Hepatocyte (in vitro differentiated cells): ENCODE measurements around the gene LONP2. TPM values are rescaled to one million over a fixed set of nuclear protein-coding genes. Genes with fewer than 3 reads are reported as not detected.
A peak's percentile ranks its signal among the peaks of the same experiment; 100 is the strongest.

Source experiments
- DNase-seq: peaks from one replicate; pipeline ENCODE4 v3.0.0-alpha.2; 2016; ENCODE audit warnings: low spot score
- H2AFZ ChIP-seq: fragments of 200-600 bp; sonication (generic); 2 replicates; pipeline ENCODE4 v1.6.0; 2016; ENCODE audit warnings: antibody characterized with exemption, mild to moderate bottlenecking
- H3K27ac ChIP-seq: fragments of 200-600 bp; sonication (generic); 2 replicates; pipeline ENCODE4 v1.5.1; 2016; ENCODE audit warnings: mild to moderate bottlenecking
- H3K27me3 ChIP-seq: fragments of 200-600 bp; sonication (generic); 2 replicates; pipeline ENCODE4 v1.6.1; 2016
- H3K36me3 ChIP-seq: fragments of 200-600 bp; sonication (generic); replicated peaks from 2 replicates; pipeline ENCODE4 v1.5.1; 2016; ENCODE audit warnings: low read depth; ENCODE audit not compliant: insufficient read depth
- H3K4me1 ChIP-seq: fragments of 200-600 bp; sonication (generic); 2 replicates; pipeline ENCODE4 v1.5.1; 2016; ENCODE audit warnings: mild to moderate bottlenecking, moderate library complexity; ENCODE audit not compliant: insufficient read depth
- H3K4me2 ChIP-seq: fragments of 200-600 bp; sonication (generic); 2 replicates; pipeline ENCODE4 v1.6.0; 2016
- H3K4me3 ChIP-seq: fragments of 200-600 bp; sonication (generic); 2 replicates; pipeline ENCODE4 v1.5.1; 2016; ENCODE audit warnings: mild to moderate bottlenecking
- H3K79me2 ChIP-seq: fragments of 200-600 bp; sonication (generic); 2 replicates; pipeline ENCODE4 v1.6.0; 2017; ENCODE audit warnings: mild to moderate bottlenecking
- H3K9me2 ChIP-seq: fragments of 200-600 bp; sonication (generic); replicated peaks from 2 replicates; pipeline ENCODE4 v1.6.0; 2017; ENCODE audit warnings: mild to moderate bottlenecking; ENCODE audit not compliant: insufficient read depth
- H3K9me3 ChIP-seq: fragments of 200-600 bp; sonication (generic); 2 replicates; pipeline ENCODE4 v1.5.1; 2016; ENCODE audit warnings: low read depth, mild to moderate bottlenecking
- H4K20me1 ChIP-seq: fragments of 200-600 bp; sonication (generic); 2 replicates; pipeline ENCODE4 v1.6.0; 2016; ENCODE audit warnings: mild to moderate bottlenecking; ENCODE audit not compliant: insufficient read depth, poor library complexity, severe bottlenecking
- EZH2 ChIP-seq: fragments of 200-600 bp; sonication (generic); IDR thresholded peaks from 2 replicates; pipeline ENCODE4 v1.6.1; 2016; ENCODE audit warnings: antibody characterized with exemption, mild to moderate bottlenecking, borderline replicate concordance
- EZH2phosphoT487 ChIP-seq: fragments of 200-600 bp; sonication (generic); IDR thresholded peaks from one replicate; pipeline ENCODE4 v1.6.1; 2018; ENCODE audit warnings: antibody characterized with exemption, mild to moderate bottlenecking, low read depth, moderate library complexity; ENCODE audit not compliant: unreplicated experiment, severe bottlenecking
- WGBS: methylation state at CpG from one replicate; pipeline ENCODE4 v1.1.6; 2016; ENCODE audit warnings: low lambda C conversion rate; ENCODE audit errors: missing lambda C conversion rate; 5-methylcytosine and 5-hydroxymethylcytosine counted together
- polyA plus RNA-seq: library from polyadenylated mRNA; unstranded; fragments of >200 nt; fragmentation: Nextera tagmentation; extraction: Ambion mirVana; gene quantifications from 2 replicates; pipeline ENCODE4 v1.2.1, GENCODE V29; 2016
- total RNA-seq: library from RNA; depleted of rRNA; stranded (reverse); fragments of >200 nt; gene quantifications from 2 replicates; pipeline ENCODE4 v1.2.3, GENCODE V29; 2014
- TF ChIP-seq, protein P1 (sequence below): fragments of 200-600 bp; sonication (generic); IDR thresholded peaks from 2 replicates; pipeline ENCODE4 v1.5.1; 2016; ENCODE audit warnings: antibody characterized with exemption, mild to moderate bottlenecking; ENCODE audit not compliant: poor library complexity

Gene LONP2
- total and polyA plus RNA-seq, 2 experiments from 2014 or later = 30.1 to 56.8 TPM

DNA sequence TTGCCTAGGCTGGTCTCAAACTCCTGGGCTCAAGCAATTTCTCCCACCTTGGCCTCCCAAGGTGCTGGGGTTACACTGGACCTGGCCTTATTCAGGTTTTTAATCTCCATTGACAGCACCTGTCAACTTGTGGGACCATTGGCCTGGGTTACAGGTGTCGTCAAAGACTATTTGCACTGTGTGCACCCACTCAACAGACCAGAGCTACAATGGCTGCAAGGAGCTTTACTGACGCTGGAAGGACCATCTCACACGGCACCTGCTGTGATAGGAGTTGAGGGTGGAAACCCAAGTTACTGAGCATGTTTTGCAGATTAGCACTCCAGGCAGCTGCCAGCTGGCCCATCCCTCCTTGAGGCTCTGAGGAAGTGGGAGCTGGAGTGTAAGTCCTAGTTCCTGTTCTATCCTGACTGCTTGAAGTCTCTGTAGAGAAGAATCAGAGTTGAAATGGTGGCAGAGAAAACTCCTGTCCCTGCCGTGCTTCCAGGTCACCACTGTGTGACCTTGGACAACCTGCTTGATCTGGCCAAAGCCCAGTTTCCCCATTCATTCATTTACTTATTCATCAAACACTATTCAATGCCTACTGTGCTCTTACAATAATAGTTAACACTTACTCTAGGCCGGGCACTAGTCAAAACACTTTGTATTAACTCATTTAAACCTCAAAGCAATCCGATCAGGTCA, 42.4 kb upstream of the LONP2 start:
- H3K9me3 ChIP-seq = no peaks in the 10 kb centered on the region
- H3K27me3 ChIP-seq = no peaks in the 10 kb centered on the region
- H3K4me1 ChIP-seq = peaks cover 24% of the 10 kb centered on the region
- H3K4me2 ChIP-seq = no peak overlapping the region
- H3K9me2 ChIP-seq = no peaks in the 10 kb centered on the region
- no peaks in the 10 kb centered on the region for H3K36me3 ChIP-seq
- no peaks in the 10 kb centered on the region for H3K79me2 ChIP-seq
- H4K20me1 ChIP-seq = no peaks in the 10 kb centered on the region
- WGBS = 85% methylated on average over 6 of the region's 6 CpGs
- H3K27ac ChIP-seq = no peak overlapping the region
- DNase-seq = no peak
- H2AFZ ChIP-seq = no peak overlapping the region
- no peak overlapping the region for H3K4me3 ChIP-seq
- TF ChIP-seq, protein P1, sequence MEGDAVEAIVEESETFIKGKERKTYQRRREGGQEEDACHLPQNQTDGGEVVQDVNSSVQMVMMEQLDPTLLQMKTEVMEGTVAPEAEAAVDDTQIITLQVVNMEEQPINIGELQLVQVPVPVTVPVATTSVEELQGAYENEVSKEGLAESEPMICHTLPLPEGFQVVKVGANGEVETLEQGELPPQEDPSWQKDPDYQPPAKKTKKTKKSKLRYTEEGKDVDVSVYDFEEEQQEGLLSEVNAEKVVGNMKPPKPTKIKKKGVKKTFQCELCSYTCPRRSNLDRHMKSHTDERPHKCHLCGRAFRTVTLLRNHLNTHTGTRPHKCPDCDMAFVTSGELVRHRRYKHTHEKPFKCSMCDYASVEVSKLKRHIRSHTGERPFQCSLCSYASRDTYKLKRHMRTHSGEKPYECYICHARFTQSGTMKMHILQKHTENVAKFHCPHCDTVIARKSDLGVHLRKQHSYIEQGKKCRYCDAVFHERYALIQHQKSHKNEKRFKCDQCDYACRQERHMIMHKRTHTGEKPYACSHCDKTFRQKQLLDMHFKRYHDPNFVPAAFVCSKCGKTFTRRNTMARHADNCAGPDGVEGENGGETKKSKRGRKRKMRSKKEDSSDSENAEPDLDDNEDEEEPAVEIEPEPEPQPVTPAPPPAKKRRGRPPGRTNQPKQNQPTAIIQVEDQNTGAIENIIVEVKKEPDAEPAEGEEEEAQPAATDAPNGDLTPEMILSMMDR = no peak
- no peak for TF ChIP-seq EZH2
- no peak for TF ChIP-seq EZH2phosphoT487

DNA sequence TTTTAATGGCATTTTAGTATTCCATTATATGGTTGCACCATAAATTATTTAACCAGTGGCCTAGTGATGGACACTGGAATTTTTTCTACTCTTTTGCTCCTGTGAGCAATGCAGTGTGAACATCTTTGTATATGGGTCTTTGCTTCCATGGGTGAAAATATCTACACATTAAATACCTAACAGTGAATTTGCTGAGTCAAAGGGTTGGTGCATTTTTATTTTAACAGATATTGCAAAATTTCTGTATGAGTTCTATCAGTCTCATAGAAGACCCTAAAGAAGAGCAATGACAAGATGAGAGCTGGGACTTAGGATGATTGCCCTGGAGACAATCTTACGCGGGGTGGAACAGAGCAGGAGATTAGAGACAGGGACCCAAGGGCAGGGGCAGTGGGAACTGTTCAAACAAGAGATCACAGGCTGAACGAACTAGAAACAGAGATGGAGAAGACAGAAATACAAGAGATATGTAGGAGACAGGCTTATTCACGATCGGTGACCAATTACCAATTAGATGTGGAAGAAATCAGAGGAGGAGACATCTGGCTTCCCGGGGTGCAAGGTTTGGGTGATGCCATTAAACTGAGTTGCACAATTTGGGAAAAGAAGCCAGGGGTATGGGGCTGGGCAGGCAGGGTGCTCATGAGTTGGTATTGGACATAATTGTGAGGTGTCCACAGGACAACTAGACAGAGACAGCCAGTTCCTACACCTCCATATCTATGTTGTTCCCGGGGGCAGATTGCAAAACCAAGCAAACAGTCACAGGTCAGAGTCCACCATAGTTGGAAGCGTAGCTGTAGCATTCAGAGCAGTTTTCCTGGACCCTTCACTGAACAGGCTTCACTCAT, 39.9 kb upstream of the LONP2 start:
- Histone ChIP-seq H3K36me3 (no peaks in the 10 kb centered on the region), H3K27me3 (no peaks in the 10 kb centered on the region), H3K9me3 (no peaks in the 10 kb centered on the region), H3K9me2 (no peaks in the 10 kb centered on the region), H3K27ac (peak overlapping the region; percentile 90), H4K20me1 (no peaks in the 10 kb centered on the region), H2AFZ (peak overlapping the region; percentile 16), H3K4me3 (no peak overlapping the region), H3K79me2 (no peaks in the 10 kb centered on the region), H3K4me1 (peaks cover 24% of the 10 kb centered on the region), H3K4me2 (peak overlapping the region; percentile 69)
- TF ChIP-seq EZH2 (no peak), EZH2phosphoT487 (no peak)
- TF ChIP-seq, protein P1 = no peak
- peak; percentile 74 for DNase-seq
- 72% methylated on average over 8 of the region's 8 CpGs for WGBS

DNA sequence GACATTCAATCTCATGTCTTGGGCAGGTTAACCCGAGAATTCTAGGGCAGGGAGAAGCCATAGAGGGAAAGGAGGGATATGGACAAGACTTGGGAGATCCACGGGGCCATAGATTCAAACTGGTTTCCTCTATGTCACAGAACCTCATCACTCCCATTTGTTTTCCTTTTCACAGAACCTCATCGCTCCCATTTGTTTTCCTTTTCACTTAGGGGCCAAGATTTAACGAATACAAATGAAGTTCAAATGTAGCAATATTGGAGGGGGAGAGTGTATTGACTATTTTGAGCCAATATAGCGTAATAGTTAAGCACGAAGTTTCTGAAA, 39.3 kb upstream of the LONP2 start:
- no peaks in the 10 kb centered on the region for H4K20me1 ChIP-seq
- no peak for DNase-seq
- WGBS = 71% methylated on average over 6 of the region's 6 CpGs
- H3K9me2 ChIP-seq = no peaks in the 10 kb centered on the region
- no peaks in the 10 kb centered on the region for H3K79me2 ChIP-seq
- TF ChIP-seq EZH2phosphoT487 (no peak), EZH2 (no peak)
- TF ChIP-seq, protein P1 = no peak
- no peaks in the 10 kb centered on the region for H3K36me3 ChIP-seq
- H3K4me2 ChIP-seq = peak overlapping the region; percentile 15
- H3K27me3 ChIP-seq = no peaks in the 10 kb centered on the region
- H2AFZ ChIP-seq = peak overlapping the region; percentile 16
- H3K4me3 ChIP-seq = no peak overlapping the region
- H3K27ac ChIP-seq = peak overlapping the region; percentile 90
- H3K9me3 ChIP-seq = no peaks in the 10 kb centered on the region
- peaks cover 24% of the 10 kb centered on the region for H3K4me1 ChIP-seq
